ENCODE measurements around the gene PHACTR4.
"Not testable (repeated sequence)": the region's sequence is repeated elsewhere in the genome, so short reads cannot be mapped to it uniquely, and the experiment has no call there.

The PHACTR4 gene

DNA sequence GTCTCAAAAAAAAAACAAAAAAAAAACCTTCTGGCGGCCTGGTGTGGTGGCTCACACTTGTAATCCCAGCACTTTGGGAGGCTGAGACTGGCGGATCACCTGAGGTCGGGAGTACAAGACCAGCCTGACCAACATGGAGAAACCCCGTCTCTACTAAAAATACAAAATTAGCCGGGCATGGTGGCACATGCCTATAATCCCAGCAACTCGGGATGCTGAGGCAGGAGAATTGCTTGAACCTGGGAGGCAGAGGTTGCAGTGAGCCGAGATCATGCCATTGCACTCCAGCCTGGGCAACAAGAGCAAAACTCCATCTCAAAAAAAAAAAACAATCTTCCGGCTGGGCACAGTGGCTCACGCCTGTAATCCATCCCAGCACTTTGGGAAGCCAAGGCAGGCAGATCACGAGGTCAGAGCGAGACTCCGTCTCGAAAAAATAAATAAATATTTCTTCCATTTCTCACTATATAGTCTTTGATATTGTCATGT lies 144.9 kb downstream of the PHACTR4 start:
- not testable (repeated sequence) for H3K4ac ChIP-seq (ENCODE audit: low read depth, low read length); H3K9me3 ChIP-seq (ENCODE audit: insufficient read depth, low read depth, low read length); DNase-seq; H3K27ac ChIP-seq (ENCODE audit: low read depth, low read length); H3K4me2 ChIP-seq (ENCODE audit: low read length); H2AK5ac ChIP-seq (ENCODE audit: low read length); H3K27me3 ChIP-seq (ENCODE audit: insufficient read depth, low read length); H2BK5ac ChIP-seq (ENCODE audit: low read depth, low read length, poor library complexity); H3K14ac ChIP-seq (ENCODE audit: low read length); H2BK120ac ChIP-seq (ENCODE audit: insufficient read depth, low read length, poor library complexity); H2AFZ ChIP-seq (ENCODE audit: insufficient read depth, low read length, poor library complexity); H2BK12ac ChIP-seq (ENCODE audit: low read length); H4K12ac ChIP-seq (ENCODE audit: low read depth, low read length); H3K4me1 ChIP-seq (ENCODE audit: control insufficient read depth in 1 of 2, insufficient read depth in 2 of 2, low read length in 2 of 2); H3K9ac ChIP-seq (ENCODE audit: low read length); H3K23ac ChIP-seq (ENCODE audit: low read length); H4K8ac ChIP-seq (ENCODE audit: low read depth, low read length); H3K79me2 ChIP-seq (ENCODE audit: control insufficient read depth, insufficient read depth, low read length, poor library complexity); H4K91ac ChIP-seq (ENCODE audit: low read depth, low read length); H3K4me3 ChIP-seq (ENCODE audit: low read depth, low read length); H3K18ac ChIP-seq (ENCODE audit: low read length)
- Histone ChIP-seq H3K79me1 (ENCODE audit: low read length) (peaks cover 22% of the 10 kb centered on the region), H3K36me3 (ENCODE audit: control insufficient read depth in 1 of 2, insufficient read depth in 2 of 2, low read length in 2 of 2) (peaks cover 17 to 27% of the 10 kb centered on the region in 2 experiments)
- no CpG with 5 or more reads among the region's 13 CpGs for WGBS (ENCODE audit: extremely low coverage, insufficient coverage, insufficient read length)

DNA sequence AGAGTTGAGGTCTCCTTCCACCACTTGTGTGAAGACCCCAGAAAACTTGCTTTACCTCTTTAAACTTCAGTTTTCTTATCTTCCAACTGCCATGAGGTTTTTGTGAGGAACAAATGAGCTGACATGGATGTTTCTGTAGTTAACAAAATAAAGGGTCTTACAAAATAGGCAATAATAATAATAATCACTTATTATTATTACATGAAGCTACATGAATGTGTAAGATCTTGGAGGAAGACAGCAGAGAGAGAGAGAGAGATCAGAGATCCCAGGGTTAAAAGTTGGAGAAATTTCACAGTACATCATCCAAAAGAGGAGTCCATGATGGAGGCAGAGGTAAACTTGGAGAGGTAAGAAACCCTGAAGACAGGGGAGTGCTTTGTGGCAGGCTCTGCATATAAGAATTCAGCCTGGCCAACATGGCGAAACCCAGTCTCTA lies 147.0 kb downstream of the PHACTR4 start:
- Histone ChIP-seq H3K23ac (ENCODE audit: low read length) (no peak overlapping the region), H3K79me1 (ENCODE audit: low read length) (peaks cover 33% of the 10 kb centered on the region), H4K8ac (ENCODE audit: low read depth, low read length) (no peak overlapping the region), H3K27me3 (ENCODE audit: insufficient read depth, low read length) (no peaks in the 10 kb centered on the region), H3K27ac (ENCODE audit: low read depth, low read length) (no peak overlapping the region), H3K9me3 (ENCODE audit: insufficient read depth, low read depth, low read length) (no peaks in the 10 kb centered on the region), H4K12ac (ENCODE audit: low read depth, low read length) (no peak overlapping the region), H3K4me3 (ENCODE audit: low read depth, low read length) (no peak overlapping the region), H3K14ac (ENCODE audit: low read length) (no peak overlapping the region), H3K4me2 (ENCODE audit: low read length) (no peak overlapping the region), H2BK120ac (ENCODE audit: insufficient read depth, low read length, poor library complexity) (no peak overlapping the region), H3K18ac (ENCODE audit: low read length) (no peak overlapping the region), H3K36me3 (ENCODE audit: control insufficient read depth in 1 of 2, insufficient read depth in 2 of 2, low read length in 2 of 2) (peaks cover 9 to 11% of the 10 kb centered on the region in 2 experiments), H3K4ac (ENCODE audit: low read depth, low read length) (no peak overlapping the region), H2BK12ac (ENCODE audit: low read length) (no peak overlapping the region), H2AK5ac (ENCODE audit: low read length) (no peak overlapping the region), H4K91ac (ENCODE audit: low read depth, low read length) (no peak overlapping the region), H3K9ac (ENCODE audit: low read length) (no peak overlapping the region), H2BK5ac (ENCODE audit: low read depth, low read length, poor library complexity) (no peak overlapping the region), H3K79me2 (ENCODE audit: control insufficient read depth, insufficient read depth, low read length, poor library complexity) (peaks cover 19% of the 10 kb centered on the region), H2AFZ (ENCODE audit: insufficient read depth, low read length, poor library complexity) (no peak overlapping the region), H3K4me1 (ENCODE audit: control insufficient read depth in 1 of 2, insufficient read depth in 2 of 2, low read length in 2 of 2) (peaks cover 18 to 22% of the 10 kb centered on the region in 2 experiments)
- peak in 1 of 2 donors; percentile 21 for DNase-seq
- WGBS (ENCODE audit: extremely low coverage, insufficient coverage, insufficient read length), result no CpG with 5 or more reads among the region's 1 CpG

DNA sequence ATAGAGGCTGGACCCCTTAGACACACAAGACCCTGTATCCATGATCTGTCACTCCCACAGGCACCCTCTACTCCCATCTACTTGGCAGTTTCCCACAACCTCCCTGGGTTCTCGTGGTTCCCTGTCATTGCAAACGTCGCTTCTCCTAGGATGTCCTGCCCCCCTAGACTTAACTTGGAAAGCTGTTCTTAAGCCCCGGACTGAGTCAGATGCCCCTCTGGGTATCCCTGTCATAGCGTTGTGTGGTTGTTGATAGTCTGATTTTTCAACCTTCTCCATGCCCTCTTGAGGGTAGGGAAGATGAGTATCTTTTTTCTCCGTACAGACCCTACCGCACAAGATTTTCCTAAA lies 148.1 kb downstream of the PHACTR4 start:
- peak overlapping the region; percentile 79 for H3K4me2 ChIP-seq (ENCODE audit: low read length)
- peak overlapping the region; percentile 42 for H3K9ac ChIP-seq (ENCODE audit: low read length)
- H2BK12ac ChIP-seq (ENCODE audit: low read length), result peak overlapping the region; percentile 51
- H2BK5ac ChIP-seq (ENCODE audit: low read depth, low read length, poor library complexity), result peak overlapping the region; percentile 35
- peak overlapping the region; percentile 32 for H4K8ac ChIP-seq (ENCODE audit: low read depth, low read length)
- no peak overlapping the region for H3K23ac ChIP-seq (ENCODE audit: low read length)
- no peaks in the 10 kb centered on the region for H3K27me3 ChIP-seq (ENCODE audit: insufficient read depth, low read length)
- H3K4me3 ChIP-seq (ENCODE audit: low read depth, low read length), result no peak overlapping the region
- no peak overlapping the region for H4K12ac ChIP-seq (ENCODE audit: low read depth, low read length)
- H3K18ac ChIP-seq (ENCODE audit: low read length), result no peak overlapping the region
- no peak overlapping the region for H2AK5ac ChIP-seq (ENCODE audit: low read length)
- DNase-seq, result no peak
- H4K91ac ChIP-seq (ENCODE audit: low read depth, low read length), result peak overlapping the region; percentile 42
- H3K4ac ChIP-seq (ENCODE audit: low read depth, low read length), result peak overlapping the region; percentile 9
- H3K79me1 ChIP-seq (ENCODE audit: low read length), result peaks cover 43% of the 10 kb centered on the region
- peaks cover 26 to 31% of the 10 kb centered on the region in 2 experiments for H3K4me1 ChIP-seq (ENCODE audit: control insufficient read depth in 1 of 2, insufficient read depth in 2 of 2, low read length in 2 of 2)
- H3K36me3 ChIP-seq (ENCODE audit: control insufficient read depth in 1 of 2, insufficient read depth in 2 of 2, low read length in 2 of 2), result peaks cover 3 to 10% of the 10 kb centered on the region in 2 experiments
- no peaks in the 10 kb centered on the region for H3K9me3 ChIP-seq (ENCODE audit: insufficient read depth, low read depth, low read length)
- no peak overlapping the region for H2AFZ ChIP-seq (ENCODE audit: insufficient read depth, low read length, poor library complexity)
- peak overlapping the region; percentile 77 for H2BK120ac ChIP-seq (ENCODE audit: insufficient read depth, low read length, poor library complexity)
- peaks cover 28% of the 10 kb centered on the region for H3K79me2 ChIP-seq (ENCODE audit: control insufficient read depth, insufficient read depth, low read length, poor library complexity)
- H3K27ac ChIP-seq (ENCODE audit: low read depth, low read length), result peak overlapping the region; percentile 86
- WGBS (ENCODE audit: extremely low coverage, insufficient coverage, insufficient read length), result no CpG with 5 or more reads among the region's 7 CpGs
- H3K14ac ChIP-seq (ENCODE audit: low read length), result peak overlapping the region; percentile 14

DNA sequence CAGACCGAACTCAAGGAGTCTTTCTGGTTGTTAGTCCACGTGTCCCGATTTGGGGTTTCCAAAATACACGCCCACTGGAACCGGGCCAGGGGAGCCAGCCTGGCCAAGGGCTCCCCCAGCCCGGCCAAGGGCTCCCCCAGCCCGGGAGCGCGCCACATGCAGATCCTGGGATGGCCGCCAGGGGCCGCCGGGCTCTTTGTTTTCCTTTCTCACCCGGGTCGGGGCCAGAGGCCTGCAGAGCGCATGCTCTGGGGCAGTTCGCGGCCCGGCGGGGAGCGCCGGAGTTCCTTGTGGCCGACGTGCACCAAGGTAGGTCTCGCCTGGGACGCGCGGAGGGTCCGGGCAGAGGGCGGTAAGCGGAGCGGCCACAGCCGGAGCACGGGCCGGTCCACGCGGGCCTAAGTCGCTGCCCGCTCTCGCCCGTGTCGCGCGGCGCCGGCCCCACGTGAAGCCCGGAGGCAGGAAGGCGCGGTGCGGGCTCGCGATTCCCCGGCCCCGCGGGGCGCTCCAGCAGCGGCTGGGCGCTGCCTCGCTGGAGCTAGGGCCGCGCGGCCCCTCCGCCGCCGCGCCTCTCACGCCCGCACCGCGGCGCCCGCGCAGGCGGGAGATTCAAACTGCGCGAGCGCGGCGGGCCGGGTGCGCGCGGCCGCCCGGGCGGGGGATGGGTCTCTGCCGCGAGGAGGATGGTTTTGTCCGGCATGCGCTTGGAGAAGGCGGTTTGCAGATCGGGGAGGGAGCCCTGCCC lies 148.6 kb downstream of the PHACTR4 start:
- H3K27ac ChIP-seq (ENCODE audit: low read depth, low read length), result peak overlapping the region; percentile 86
- WGBS (ENCODE audit: extremely low coverage, insufficient coverage, insufficient read length), result no CpG with 5 or more reads among the region's 92 CpGs

More for the DNA sequence above, 148.6 kb downstream of the PHACTR4 start:
- Histone ChIP-seq H3K9me3 (ENCODE audit: insufficient read depth, low read depth, low read length) (no peaks in the 10 kb centered on the region), H2AK5ac (ENCODE audit: low read length) (peak overlapping the region; percentile 90), H3K4me1 (ENCODE audit: control insufficient read depth in 1 of 2, insufficient read depth in 2 of 2, low read length in 2 of 2) (peaks cover 27 to 33% of the 10 kb centered on the region in 2 experiments), H3K18ac (ENCODE audit: low read length) (peak overlapping the region; percentile 100), H3K4me2 (ENCODE audit: low read length) (peak overlapping the region; percentile 79), H3K79me2 (ENCODE audit: control insufficient read depth, insufficient read depth, low read length, poor library complexity) (peaks cover 28% of the 10 kb centered on the region), H3K9ac (ENCODE audit: low read length) (peak overlapping the region; percentile 89), H3K4ac (ENCODE audit: low read depth, low read length) (peak overlapping the region; percentile 99), H2BK12ac (ENCODE audit: low read length) (peak overlapping the region; percentile 81), H3K23ac (ENCODE audit: low read length) (no peak overlapping the region), H3K79me1 (ENCODE audit: low read length) (peaks cover 45% of the 10 kb centered on the region), H2BK5ac (ENCODE audit: low read depth, low read length, poor library complexity) (peak overlapping the region; percentile 100), H3K14ac (ENCODE audit: low read length) (peak overlapping the region; percentile 100), H4K91ac (ENCODE audit: low read depth, low read length) (peak overlapping the region; percentile 97), H3K36me3 (ENCODE audit: control insufficient read depth in 1 of 2, insufficient read depth in 2 of 2, low read length in 2 of 2) (peaks cover 3 to 10% of the 10 kb centered on the region in 2 experiments), H4K8ac (ENCODE audit: low read depth, low read length) (peak overlapping the region; percentile 100), H2BK120ac (ENCODE audit: insufficient read depth, low read length, poor library complexity) (peak overlapping the region; percentile 100), H2AFZ (ENCODE audit: insufficient read depth, low read length, poor library complexity) (peak overlapping the region; percentile 88), H3K27me3 (ENCODE audit: insufficient read depth, low read length) (no peaks in the 10 kb centered on the region), H4K12ac (ENCODE audit: low read depth, low read length) (peak overlapping the region; percentile 99), H3K4me3 (ENCODE audit: low read depth, low read length) (peak overlapping the region; percentile 86)
- DNase-seq, result peak; percentile 87 to 93
